ENCODE results near the gene MAGEA10.

GRCh38 chrX:152131525-152131924 lies 6.9 kb downstream of the MAGEA10 start:
- TF ChIP-seq JUND (IDR thresholded peaks at IDR 0.05; ENCODE audit: borderline replicate concordance, low read depth, low read length), result no peak
- TF ChIP-seq JUND (tag; IDR thresholded peaks at IDR 0.05; ENCODE audit: borderline replicate concordance, low read depth, low read length), result no peak
- TF ChIP-seq ESRRA (IDR thresholded peaks at IDR 0.05; ENCODE audit: borderline replicate concordance, low read depth), result no peak
- no peak for TF ChIP-seq FOXA1 (IDR thresholded peaks at IDR 0.05; ENCODE audit: borderline replicate concordance)
- no peak for TF ChIP-seq EZH2 (IDR thresholded peaks at IDR 0.05; ENCODE audit: borderline replicate concordance, low read depth, low read length)
- no peak for TF ChIP-seq E2F4 (CRISPR knock-in tag; IDR thresholded peaks at IDR 0.05; ENCODE audit: low read depth)
- no peak for TF ChIP-seq POLR2AphosphoS5 (IDR thresholded peaks at IDR 0.05; ENCODE audit: control insufficient read depth, insufficient read depth, low read depth, low read length)
- TF ChIP-seq CHD4 (IDR thresholded peaks at IDR 0.05; ENCODE audit: insufficient read depth, insufficient replicate concordance, low read depth, low read length, poor library complexity, severe bottlenecking), result no peak
- no peak for TF ChIP-seq PHF8 (IDR thresholded peaks at IDR 0.05; ENCODE audit: borderline replicate concordance, low read length)
- TF ChIP-seq POLR2AphosphoS2 (IDR thresholded peaks at IDR 0.05; ENCODE audit: low read length), result no peak
- no peak for TF ChIP-seq HDAC2 (IDR thresholded peaks at IDR 0.05)
- TF ChIP-seq, protein P1, sequence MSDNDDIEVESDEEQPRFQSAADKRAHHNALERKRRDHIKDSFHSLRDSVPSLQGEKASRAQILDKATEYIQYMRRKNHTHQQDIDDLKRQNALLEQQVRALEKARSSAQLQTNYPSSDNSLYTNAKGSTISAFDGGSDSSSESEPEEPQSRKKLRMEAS (CRISPR knock-in tag; IDR thresholded peaks at IDR 0.05), result no peak
- no peak for TF ChIP-seq ZNF143 (CRISPR knock-in tag; IDR thresholded peaks at IDR 0.05)
- TF ChIP-seq CTCF (IDR thresholded peaks at IDR 0.05 in 2 of 3, conservative IDR thresholded peaks at IDR 0.05 in 1 of 3; ENCODE audit: insufficient read depth in 2 of 3, low read depth in 1 of 3, low read length in 3 of 3), result no peak
